ENCODE results near the gene CES3. TPM values are rescaled to one million over a fixed set of nuclear protein-coding genes. Genes with fewer than 3 reads are reported as not detected.
A peak's percentile ranks its signal among the peaks of the same experiment; 100 is the strongest.

CES3 gene
- polyA plus RNA-seq, 1 donor from 2014 or later = 1.8 TPM

DNA sequence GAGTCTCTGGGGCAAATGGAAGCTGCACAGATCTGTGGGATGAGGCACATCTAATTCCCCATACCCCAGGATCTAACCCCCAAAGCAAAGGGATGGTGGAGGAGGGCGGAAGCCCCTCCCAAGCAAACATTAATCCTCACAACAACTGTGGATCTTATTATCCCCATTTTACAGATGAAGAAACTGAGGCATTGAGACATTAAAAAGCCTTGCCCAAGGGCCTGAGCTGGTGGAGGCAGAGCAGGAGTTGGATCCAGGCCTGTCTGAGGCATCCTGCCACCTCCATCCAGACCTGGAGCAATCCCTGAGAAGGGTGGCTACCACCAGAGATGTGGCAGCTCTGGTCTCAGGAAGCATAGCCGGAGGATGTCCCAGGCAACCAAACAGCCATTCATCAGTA is 50.2 kb downstream of the CES3 start:
- H3K79me2 ChIP-seq (replicated peaks; ENCODE audit: insufficient read depth, low read length) = no peaks in the 10 kb centered on the region
- H3K27me3 ChIP-seq (ENCODE audit: insufficient read depth, low read depth, low read length) = peaks cover 22% of the 10 kb centered on the region
- no peaks in the 10 kb centered on the region for H3K9me2 ChIP-seq (ENCODE audit: insufficient read depth, low read length)
- TF ChIP-seq POLR2AphosphoS5 (IDR thresholded peaks at IDR 0.05) = no peak
- TF ChIP-seq RAD21 (conservative IDR thresholded peaks at IDR 0.05) = no peak
- no peak for TF ChIP-seq TAF1 (IDR thresholded peaks at IDR 0.05; ENCODE audit: low read depth)
- TF ChIP-seq SMC3 (conservative IDR thresholded peaks at IDR 0.05; ENCODE audit: poor library complexity) = no peak
- no peak for TF ChIP-seq EZH2 (IDR thresholded peaks at IDR 0.05; ENCODE audit: borderline replicate concordance, insufficient read depth, low read length, poor library complexity, severe bottlenecking)
- TF ChIP-seq, protein P1, sequence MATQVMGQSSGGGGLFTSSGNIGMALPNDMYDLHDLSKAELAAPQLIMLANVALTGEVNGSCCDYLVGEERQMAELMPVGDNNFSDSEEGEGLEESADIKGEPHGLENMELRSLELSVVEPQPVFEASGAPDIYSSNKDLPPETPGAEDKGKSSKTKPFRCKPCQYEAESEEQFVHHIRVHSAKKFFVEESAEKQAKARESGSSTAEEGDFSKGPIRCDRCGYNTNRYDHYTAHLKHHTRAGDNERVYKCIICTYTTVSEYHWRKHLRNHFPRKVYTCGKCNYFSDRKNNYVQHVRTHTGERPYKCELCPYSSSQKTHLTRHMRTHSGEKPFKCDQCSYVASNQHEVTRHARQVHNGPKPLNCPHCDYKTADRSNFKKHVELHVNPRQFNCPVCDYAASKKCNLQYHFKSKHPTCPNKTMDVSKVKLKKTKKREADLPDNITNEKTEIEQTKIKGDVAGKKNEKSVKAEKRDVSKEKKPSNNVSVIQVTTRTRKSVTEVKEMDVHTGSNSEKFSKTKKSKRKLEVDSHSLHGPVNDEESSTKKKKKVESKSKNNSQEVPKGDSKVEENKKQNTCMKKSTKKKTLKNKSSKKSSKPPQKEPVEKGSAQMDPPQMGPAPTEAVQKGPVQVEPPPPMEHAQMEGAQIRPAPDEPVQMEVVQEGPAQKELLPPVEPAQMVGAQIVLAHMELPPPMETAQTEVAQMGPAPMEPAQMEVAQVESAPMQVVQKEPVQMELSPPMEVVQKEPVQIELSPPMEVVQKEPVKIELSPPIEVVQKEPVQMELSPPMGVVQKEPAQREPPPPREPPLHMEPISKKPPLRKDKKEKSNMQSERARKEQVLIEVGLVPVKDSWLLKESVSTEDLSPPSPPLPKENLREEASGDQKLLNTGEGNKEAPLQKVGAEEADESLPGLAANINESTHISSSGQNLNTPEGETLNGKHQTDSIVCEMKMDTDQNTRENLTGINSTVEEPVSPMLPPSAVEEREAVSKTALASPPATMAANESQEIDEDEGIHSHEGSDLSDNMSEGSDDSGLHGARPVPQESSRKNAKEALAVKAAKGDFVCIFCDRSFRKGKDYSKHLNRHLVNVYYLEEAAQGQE (IDR thresholded peaks at IDR 0.05; ENCODE audit: borderline replicate concordance) = no peak
- TF ChIP-seq MXI1 (conservative IDR thresholded peaks at IDR 0.05; ENCODE audit: poor library complexity, severe bottlenecking) = no peak
- TF ChIP-seq EP300 (conservative IDR thresholded peaks at IDR 0.05; ENCODE audit: poor library complexity, severe bottlenecking) = no peak
- TF ChIP-seq, protein P2, sequence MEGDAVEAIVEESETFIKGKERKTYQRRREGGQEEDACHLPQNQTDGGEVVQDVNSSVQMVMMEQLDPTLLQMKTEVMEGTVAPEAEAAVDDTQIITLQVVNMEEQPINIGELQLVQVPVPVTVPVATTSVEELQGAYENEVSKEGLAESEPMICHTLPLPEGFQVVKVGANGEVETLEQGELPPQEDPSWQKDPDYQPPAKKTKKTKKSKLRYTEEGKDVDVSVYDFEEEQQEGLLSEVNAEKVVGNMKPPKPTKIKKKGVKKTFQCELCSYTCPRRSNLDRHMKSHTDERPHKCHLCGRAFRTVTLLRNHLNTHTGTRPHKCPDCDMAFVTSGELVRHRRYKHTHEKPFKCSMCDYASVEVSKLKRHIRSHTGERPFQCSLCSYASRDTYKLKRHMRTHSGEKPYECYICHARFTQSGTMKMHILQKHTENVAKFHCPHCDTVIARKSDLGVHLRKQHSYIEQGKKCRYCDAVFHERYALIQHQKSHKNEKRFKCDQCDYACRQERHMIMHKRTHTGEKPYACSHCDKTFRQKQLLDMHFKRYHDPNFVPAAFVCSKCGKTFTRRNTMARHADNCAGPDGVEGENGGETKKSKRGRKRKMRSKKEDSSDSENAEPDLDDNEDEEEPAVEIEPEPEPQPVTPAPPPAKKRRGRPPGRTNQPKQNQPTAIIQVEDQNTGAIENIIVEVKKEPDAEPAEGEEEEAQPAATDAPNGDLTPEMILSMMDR (IDR thresholded peaks at IDR 0.05; ENCODE audit: poor library complexity, severe bottlenecking) = no peak
- H3F3A ChIP-seq (ENCODE audit: insufficient read depth, low read length, poor library complexity, severe bottlenecking) = no peaks in the 10 kb centered on the region
- no peaks in the 10 kb centered on the region for H3K36me3 ChIP-seq (ENCODE audit: insufficient read depth, low read length)
- no peak overlapping the region for H3K4me3 ChIP-seq (ENCODE audit: low read length)
- no peak overlapping the region for H3K4me2 ChIP-seq (ENCODE audit: low read length)
- H3K9ac ChIP-seq (ENCODE audit: low read length) = no peak overlapping the region
- H3K27ac ChIP-seq (ENCODE audit: low read length) = no peak overlapping the region
- H4K20me1 ChIP-seq (ENCODE audit: insufficient read depth) = no peaks in the 10 kb centered on the region
- no peak overlapping the region for H2AFZ ChIP-seq (ENCODE audit: low read depth, low read length)
- H3K9me3 ChIP-seq (ENCODE audit: low read length) = no peaks in the 10 kb centered on the region

DNA sequence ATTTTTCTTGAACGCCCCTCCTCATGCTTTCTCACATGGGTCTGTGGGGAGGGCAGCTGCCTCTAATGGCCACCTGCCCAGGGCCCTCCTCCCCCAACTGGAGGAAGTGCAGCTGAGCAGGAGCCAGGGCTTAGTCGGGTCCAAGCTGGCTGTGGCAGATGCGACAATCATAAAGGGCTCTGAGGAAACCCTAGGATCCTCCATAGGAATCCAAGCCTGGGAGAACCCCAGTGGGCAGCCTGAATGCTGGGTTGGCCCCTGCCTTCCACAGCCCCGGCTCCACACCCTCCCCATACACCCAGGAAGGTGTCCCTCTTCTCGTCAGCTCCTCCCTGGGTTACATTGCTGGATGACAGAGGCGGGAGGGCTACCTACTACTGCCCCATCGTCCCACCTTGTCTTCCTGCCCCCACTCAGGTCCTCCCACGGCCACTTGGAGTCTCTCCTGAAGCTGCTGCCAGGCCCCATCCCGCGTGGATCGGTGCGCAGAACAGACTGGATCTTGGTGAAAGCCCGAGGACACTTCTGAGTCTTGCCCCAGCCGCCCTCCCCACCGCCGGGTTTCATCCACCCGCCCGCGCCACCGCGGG is 52.3 kb downstream of the CES3 start:
- TF ChIP-seq EP300 (conservative IDR thresholded peaks at IDR 0.05; ENCODE audit: poor library complexity, severe bottlenecking) (no peak), SMC3 (conservative IDR thresholded peaks at IDR 0.05; ENCODE audit: poor library complexity) (no peak), MXI1 (conservative IDR thresholded peaks at IDR 0.05; ENCODE audit: poor library complexity, severe bottlenecking) (no peak), TAF1 (IDR thresholded peaks at IDR 0.05; ENCODE audit: low read depth) (no peak), RAD21 (conservative IDR thresholded peaks at IDR 0.05) (no peak), POLR2AphosphoS5 (IDR thresholded peaks at IDR 0.05) (no peak), EZH2 (IDR thresholded peaks at IDR 0.05; ENCODE audit: borderline replicate concordance, insufficient read depth, low read length, poor library complexity, severe bottlenecking) (no peak)
- TF ChIP-seq, protein P2 (IDR thresholded peaks at IDR 0.05; ENCODE audit: poor library complexity, severe bottlenecking) = no peak
- TF ChIP-seq, protein P1 (IDR thresholded peaks at IDR 0.05; ENCODE audit: borderline replicate concordance) = no peak
- Histone ChIP-seq H3K36me3 (ENCODE audit: insufficient read depth, low read length) (no peaks in the 10 kb centered on the region), H3K27me3 (ENCODE audit: insufficient read depth, low read depth, low read length) (peaks cover 22% of the 10 kb centered on the region), H3K4me2 (ENCODE audit: low read length) (no peak overlapping the region), H2AFZ (ENCODE audit: low read depth, low read length) (no peak overlapping the region), H3K9me2 (ENCODE audit: insufficient read depth, low read length) (no peaks in the 10 kb centered on the region), H3K79me2 (replicated peaks; ENCODE audit: insufficient read depth, low read length) (no peaks in the 10 kb centered on the region), H3K4me3 (ENCODE audit: low read length) (peak overlapping the region; percentile 58), H3K9me3 (ENCODE audit: low read length) (no peaks in the 10 kb centered on the region), H3K9ac (ENCODE audit: low read length) (peak overlapping the region; percentile 20), H3K27ac (ENCODE audit: low read length) (no peak overlapping the region), H3F3A (ENCODE audit: insufficient read depth, low read length, poor library complexity, severe bottlenecking) (no peaks in the 10 kb centered on the region), H4K20me1 (ENCODE audit: insufficient read depth) (no peaks in the 10 kb centered on the region)
